ENCODE data around the gene ADAMTS14.
A peak's percentile ranks its signal among the peaks of the same experiment; 100 is the strongest.

GRCh38 chr10:70738006-70738760, 65.9 kb downstream of the ADAMTS14 start:
- TF ChIP-seq CTCF (optimal IDR thresholded peaks at IDR 0.05 in 1 of 3, IDR thresholded peaks at IDR 0.05 in 1 of 3, conservative IDR thresholded peaks at IDR 0.05 in 1 of 3; ENCODE audit: extremely low read depth in 1 of 3, insufficient read depth in 2 of 3, low read length in 3 of 3): peak in 2 of 3 experiments; percentile 23 to 33
- TF ChIP-seq EZH2 (IDR thresholded peaks at IDR 0.05; ENCODE audit: low read length): no peak
